GM18909 (cell line): ENCODE measurements around the gene KIAA1328.

Experiments
- ATAC-seq: cut with Tn5 transposase; IDR thresholded peaks from one replicate; pipeline ENCODE4 v1.9.1; 2021; ENCODE audit warnings: mild to moderate bottlenecking; ENCODE audit not compliant: unreplicated experiment, poor library complexity

Gene KIAA1328

DNA sequence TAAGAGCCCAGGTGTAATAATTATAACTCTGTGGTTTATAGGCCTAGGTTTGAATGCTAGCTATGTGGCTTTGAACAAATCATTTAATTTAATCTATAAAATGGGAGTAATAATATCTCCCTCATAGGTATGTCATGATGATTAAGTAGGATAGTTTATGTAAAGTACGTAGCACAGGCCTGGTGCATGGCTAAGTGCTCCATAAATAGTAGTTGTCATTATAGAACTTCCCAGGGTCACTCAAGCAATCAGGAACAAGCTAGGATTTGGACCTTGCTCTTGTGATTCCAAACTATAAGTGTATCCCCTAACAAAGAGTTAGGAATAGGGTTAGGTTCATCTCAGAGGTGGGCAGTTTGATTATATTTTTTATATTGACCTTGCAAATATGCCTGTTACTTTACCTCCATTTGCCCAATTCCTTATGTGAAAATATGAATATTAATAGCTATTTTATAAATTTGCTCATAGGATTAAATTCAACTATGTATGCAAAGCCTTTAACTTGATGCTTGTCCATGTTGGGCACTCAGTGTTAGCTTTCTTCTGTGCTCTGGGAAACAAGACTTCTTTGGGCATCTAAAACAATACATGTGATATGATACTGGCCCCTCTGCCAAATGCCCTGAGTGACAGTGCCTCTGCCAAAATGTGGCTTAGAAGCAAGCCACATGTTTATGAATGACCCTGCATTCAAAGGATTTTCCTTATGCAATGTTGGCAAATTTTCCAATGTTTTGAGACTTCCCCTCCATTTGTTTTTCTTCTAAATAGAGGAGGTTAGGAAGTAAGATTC lies 353.6 kb downstream of the KIAA1328 start:
- no peak for ATAC-seq

DNA sequence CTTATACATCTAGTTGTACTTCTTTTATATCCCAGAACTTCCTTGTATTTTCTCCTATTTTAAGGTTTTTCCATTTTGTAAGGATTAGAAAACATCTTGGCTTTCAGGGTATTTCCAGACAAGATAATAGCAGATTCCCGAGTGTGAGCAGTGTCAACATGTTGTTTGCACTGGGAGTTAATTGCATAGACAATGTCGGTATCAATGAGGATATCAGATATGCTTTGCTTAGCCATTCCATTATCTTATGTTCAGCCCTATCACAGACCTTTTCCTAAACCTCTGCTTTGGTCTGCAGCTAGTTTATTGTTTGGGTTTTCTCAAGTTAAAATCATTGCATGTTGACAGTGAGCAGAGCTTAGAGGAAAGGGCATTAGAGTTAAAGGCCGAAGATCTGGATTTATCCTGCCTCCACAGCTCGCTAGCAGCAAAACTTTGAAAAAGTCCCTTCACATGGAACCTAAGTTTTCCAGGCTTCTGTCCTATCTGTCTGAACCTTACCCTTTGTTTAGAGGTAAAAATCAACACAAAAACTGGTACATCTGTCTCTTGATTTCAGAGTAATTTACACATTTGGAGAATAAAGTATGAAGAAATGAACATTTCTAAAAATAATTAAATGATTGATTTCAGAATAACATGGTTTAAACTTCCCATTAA lies 355.4 kb downstream of the KIAA1328 start:
- ATAC-seq = no peak

- ATAC-seq = no peak
These were observed 359.3 kb downstream of the KIAA1328 start for GRCh38 chr18:37188016-37188791.

- ATAC-seq = no peak
These were observed 370.8 kb downstream of the KIAA1328 start for GRCh38 chr18:37199741-37200140.

DNA sequence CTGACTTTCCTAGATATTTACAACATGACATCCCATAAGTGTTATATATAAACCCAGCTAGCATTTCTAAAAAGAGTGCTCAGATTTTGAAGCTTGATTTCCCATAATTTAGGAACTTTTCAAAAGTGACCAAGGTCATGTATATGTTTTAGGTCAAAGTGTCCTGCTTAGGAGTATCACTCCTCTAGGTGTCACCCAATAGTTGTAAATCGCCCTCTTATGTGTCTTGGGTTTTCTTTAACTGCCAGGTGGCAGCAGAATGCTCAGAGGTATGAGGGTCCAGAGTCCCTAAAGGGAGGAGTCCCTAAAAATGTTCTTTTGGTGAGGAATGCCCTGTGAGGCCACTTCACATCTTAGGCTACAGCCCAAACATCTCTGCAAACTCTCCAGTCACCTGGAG lies 378.4 kb downstream of the KIAA1328 start:
- ATAC-seq = no peak

DNA sequence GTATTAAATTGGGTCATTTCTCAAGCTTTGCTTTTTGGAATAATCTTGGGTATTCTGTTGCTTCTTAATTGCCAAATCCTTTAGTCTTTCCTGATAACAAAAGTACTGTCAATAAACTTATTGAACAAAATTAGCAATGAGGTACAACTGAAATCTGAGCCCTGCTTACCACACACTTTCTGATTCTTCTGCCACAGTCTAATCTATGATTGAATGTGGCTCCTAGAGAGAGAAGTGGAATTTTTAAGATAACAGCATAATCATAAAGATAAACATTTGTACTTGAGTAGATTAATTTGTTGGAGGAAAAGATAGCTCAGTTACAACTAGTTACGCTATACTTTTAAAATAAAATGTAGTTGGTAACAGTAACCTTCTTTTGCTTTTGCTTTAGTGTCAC lies 381.9 kb downstream of the KIAA1328 start:
- no peak for ATAC-seq

DNA sequence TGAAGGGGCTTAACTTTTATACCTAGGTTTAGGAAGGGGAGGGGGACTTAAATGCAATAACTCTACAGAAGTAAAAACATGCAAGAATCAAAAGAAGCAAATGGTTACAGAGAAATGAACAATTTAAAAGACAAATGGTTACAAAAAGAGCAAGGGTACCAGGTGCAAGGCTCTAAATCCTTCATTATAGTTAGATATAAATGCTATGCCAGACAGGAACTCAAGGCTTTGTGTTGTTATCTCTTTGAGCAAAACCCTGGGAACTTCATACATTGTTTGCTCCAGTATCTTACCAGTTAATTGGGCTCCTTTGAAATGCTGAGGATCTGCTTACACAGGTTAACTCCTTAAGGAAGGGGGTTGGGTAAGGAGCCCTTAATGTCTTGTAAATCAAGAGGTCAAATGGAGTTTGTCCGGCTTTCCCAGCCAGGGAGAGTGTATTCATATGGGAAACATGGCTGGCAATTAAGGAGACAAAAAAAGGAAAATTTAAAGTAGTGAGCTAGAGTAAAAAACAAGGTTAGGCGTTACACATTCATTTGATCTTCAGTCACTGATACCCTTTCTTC lies 389.2 kb downstream of the KIAA1328 start:
- ATAC-seq = no peak

GRCh38 chr18:37219257-37219656 lies 390.3 kb downstream of the KIAA1328 start:
- ATAC-seq = no peak

DNA sequence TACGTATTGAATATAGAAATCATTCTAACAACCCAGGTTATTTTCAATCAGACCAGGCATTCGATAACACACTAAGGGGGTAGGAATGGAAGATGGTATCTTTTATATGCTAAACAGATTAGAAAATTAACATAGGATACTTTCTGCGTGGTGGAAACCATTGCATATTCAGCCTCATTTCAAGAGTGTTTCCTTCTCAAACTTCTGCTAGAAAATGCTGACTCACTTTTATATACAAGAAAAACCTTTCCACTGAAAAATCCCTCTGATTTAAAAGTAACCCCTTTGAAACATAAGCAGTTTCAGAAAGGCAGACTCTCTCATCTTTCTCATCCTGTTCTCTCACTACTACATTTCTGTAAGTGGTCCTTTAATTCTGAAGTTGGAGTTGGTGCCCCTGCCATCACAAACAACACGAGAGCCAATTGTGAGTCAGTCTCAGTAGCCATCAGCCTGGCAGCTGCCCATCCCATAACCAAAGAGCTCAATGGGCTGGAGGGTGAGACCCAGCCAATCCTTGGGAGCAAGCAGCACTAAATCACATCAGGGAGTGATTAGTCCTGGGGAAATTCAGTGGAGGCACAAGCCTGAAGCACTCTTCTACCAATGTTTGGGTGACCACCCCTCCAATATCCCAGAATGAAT lies 393.5 kb downstream of the KIAA1328 start:
- ATAC-seq = no peak

- ATAC-seq = no peak
These were observed 394.1 kb downstream of the KIAA1328 start for GRCh38 chr18:37222999-37223378.

DNA sequence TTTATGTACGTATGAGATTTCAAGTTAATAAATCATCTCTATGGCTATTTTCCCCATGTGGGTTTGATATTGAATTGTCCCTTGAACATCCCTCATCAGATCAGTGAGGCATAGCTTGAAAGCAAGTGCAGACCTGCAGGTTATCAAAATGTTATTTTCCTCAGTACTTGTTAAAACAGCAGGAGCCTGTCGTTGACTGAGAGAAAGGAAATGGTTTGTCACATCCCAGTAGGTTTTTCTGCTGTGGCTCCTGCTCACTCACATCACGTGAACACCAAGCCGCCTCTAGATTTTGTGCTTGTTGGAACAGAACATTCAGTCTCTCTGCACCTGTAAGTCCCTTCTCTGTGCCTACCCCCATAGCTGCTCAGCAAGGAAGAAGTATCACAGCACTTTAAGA lies 396.4 kb downstream of the KIAA1328 start:
- no peak for ATAC-seq

GRCh38 chr18:37230768-37231167 lies 401.8 kb downstream of the KIAA1328 start:
- no peak for ATAC-seq

GRCh38 chr18:37231251-37231650 lies 402.3 kb downstream of the KIAA1328 start:
- ATAC-seq = no peak

- ATAC-seq = no peak
These were observed 406.7 kb downstream of the KIAA1328 start for GRCh38 chr18:37235583-37235982.

- no peak for ATAC-seq
These were observed 409.6 kb downstream of the KIAA1328 start for GRCh38 chr18:37238282-37239108.

- ATAC-seq = no peak
These were observed 413.2 kb downstream of the KIAA1328 start for GRCh38 chr18:37242091-37242490.

DNA sequence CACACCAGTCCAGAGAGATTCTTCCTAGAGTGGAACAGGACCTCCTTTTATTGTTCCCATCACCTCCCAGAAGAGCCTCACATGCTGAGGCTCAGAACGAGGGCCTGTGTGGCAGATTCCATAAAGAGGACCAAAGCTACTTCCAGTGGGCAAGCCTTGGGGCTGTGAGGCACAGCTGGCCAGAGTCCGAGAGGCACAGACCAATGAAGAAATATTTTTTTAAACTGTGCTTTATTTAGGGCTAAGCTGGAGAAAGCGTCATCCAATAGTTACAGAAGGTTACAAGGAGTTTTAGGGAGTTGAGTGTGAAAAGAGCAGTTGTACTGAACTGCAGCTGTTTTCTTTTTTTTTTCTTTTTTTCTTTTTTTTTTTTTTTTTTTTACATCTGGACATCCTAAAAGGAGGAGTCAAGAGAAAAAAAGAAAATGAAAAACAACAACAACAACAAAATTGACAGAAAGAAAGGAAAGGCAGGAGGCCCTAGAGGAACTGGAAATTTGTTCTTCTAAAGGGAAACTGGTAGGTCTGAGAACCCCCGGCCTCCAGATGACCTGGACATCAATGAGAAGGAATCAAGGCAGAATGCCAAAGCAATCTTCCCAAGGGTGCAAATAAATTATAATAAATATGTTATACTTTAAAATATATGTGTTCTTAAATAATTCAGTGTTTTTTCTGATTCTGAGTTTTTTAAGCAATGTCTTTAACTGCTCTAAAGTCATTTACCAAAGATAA lies 414.1 kb downstream of the KIAA1328 start:
- no peak for ATAC-seq

DNA sequence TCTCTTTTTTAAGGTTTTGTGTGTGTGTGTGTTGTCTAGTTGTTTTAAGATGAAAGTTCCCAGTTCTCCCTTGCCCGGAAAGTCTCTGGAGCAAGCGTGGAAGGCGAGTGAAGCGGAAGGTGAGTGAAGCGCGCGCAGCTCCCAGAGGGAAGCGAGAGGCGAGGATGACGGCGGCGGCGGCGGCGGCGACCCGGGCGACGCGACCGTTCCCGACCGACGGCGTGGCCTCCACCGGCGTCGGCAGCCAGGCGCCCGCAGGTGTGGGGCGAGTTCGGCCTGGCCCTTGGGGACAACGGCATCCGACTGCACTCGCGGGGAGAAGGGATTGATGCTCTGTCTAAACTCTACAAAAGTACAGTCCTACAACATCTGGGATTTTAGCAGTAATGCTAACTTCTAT lies 414.8 kb downstream of the KIAA1328 start:
- ATAC-seq = no peak

GRCh38 chr18:37244618-37245017 lies 415.7 kb downstream of the KIAA1328 start:
- ATAC-seq = no peak
